Measurements from ENCODE around the gene ATF6B.

DNA sequence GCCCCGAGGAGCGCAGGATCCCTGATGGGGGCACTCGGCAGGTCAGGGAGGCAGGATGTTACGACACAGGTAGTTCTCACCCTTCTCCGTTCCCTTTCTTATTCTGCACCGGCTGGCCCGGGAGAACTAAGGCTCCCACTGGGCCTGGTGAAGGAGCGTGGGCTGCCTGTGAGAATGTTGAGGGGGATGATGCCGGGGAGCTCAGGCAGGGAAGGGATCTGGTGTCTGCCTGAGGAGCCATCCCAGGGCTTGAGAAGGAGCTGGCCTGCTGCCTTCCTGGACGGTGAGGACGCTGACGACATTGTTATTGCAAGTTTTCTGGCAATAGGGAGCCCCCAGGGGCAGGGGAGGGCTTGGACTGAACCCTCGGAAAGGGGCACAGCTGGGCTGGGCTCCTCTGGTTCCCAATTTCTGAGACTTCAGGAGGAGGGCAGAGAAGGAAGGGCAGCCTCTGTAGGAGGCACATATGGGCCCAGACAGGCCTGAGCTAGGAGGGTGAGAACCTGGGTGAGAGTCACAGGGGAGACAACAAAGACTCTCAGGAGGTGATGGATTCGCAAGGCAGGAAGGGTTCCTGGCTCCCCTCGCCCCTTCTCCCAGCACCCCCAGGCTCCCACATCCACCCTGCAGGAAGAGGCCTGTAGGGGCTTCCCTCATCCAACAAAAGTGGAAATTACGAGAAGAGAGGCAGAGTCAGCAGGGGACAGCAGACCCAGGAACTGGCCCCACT, 57.1 kb downstream of the ATF6B start:
- TF ChIP-seq EP300 (IDR thresholded peaks at IDR 0.05) (no peak), POLR2A (IDR thresholded peaks at IDR 0.05) (no peak)
- TF ChIP-seq, protein P1, sequence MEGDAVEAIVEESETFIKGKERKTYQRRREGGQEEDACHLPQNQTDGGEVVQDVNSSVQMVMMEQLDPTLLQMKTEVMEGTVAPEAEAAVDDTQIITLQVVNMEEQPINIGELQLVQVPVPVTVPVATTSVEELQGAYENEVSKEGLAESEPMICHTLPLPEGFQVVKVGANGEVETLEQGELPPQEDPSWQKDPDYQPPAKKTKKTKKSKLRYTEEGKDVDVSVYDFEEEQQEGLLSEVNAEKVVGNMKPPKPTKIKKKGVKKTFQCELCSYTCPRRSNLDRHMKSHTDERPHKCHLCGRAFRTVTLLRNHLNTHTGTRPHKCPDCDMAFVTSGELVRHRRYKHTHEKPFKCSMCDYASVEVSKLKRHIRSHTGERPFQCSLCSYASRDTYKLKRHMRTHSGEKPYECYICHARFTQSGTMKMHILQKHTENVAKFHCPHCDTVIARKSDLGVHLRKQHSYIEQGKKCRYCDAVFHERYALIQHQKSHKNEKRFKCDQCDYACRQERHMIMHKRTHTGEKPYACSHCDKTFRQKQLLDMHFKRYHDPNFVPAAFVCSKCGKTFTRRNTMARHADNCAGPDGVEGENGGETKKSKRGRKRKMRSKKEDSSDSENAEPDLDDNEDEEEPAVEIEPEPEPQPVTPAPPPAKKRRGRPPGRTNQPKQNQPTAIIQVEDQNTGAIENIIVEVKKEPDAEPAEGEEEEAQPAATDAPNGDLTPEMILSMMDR (IDR thresholded peaks at IDR 0.05): no peak

All from stomach (tissue), 4 donors.